Muscle layer of duodenum (tissue), 2 donors: Measurements from ENCODE around the gene KMT2C.

Experiments used
- H3K27ac ChIP-seq: one replicate; pipeline ENCODE4 v1.7.0; 2013; ENCODE audit warnings: mild to moderate bottlenecking, low read length
- H3K27me3 ChIP-seq: one replicate; pipeline ENCODE4 v1.7.0; 2013; ENCODE audit warnings: low read depth, mild to moderate bottlenecking, control low read depth, low read length
- H3K36me3 ChIP-seq, 2 donors: one replicate each; pipeline ENCODE4 v1.7.0; 2013; ENCODE audit warnings: low read length in 2 of 2, control low read depth in 1 of 2, mild to moderate bottlenecking in 1 of 2; ENCODE audit not compliant: insufficient read depth in 2 of 2, control insufficient read depth in 1 of 2
- H3K4me1 ChIP-seq, 2 donors: one replicate each; pipeline ENCODE4 v1.7.0; 2013; ENCODE audit warnings: low read length in 2 of 2, mild to moderate bottlenecking in 2 of 2, control low read depth in 1 of 2, moderate library complexity in 1 of 2; ENCODE audit not compliant: insufficient read depth in 2 of 2, control insufficient read depth in 1 of 2
- H3K4me3 ChIP-seq, 2 donors: one replicate each; pipeline ENCODE4 v1.7.0; 2013; ENCODE audit warnings: low read length in 2 of 2, low read depth in 1 of 2, mild to moderate bottlenecking in 1 of 2
- H3K9me3 ChIP-seq, 2 donors: one replicate each; pipeline ENCODE4 v1.7.0; 2013; ENCODE audit warnings: low read length in 2 of 2, control low read depth in 1 of 2, mild to moderate bottlenecking in 1 of 2; ENCODE audit not compliant: control insufficient read depth in 1 of 2
- donor health status: healthy.

The KMT2C gene

GRCh38 chr7:152347888-152348287 is 87.9 kb downstream of the KMT2C start:
- Histone ChIP-seq H3K36me3 (peaks cover 4 to 15% of the 10 kb centered on the region in 2 donors), H3K9me3 (no peaks in the 10 kb centered on the region), H3K4me3 (no peak overlapping the region), H3K27ac (no peak overlapping the region), H3K4me1 (peaks cover 0 to 2% of the 10 kb centered on the region in 2 donors), H3K27me3 (no peaks in the 10 kb centered on the region)

DNA sequence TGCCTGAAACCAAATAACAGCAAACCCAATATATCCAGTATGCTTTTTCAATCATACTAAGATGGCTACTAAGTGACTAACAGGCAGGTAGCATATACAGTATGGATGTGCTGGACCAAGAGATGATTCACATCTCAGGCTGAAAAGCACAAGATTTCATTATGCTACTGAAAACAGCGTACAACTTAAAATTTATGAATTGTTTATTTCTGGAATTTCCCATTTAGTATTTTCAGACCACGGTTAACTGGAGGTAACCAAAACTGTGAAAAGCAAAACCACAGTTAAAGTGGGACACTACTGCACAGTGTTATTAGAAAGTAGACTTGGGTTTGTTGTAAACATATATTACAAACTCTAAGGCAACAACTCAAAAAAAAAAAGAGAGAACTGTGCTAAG is 91.5 kb downstream of the KMT2C start:
- Histone ChIP-seq H3K4me1 (peaks cover 0 to 15% of the 10 kb centered on the region in 2 donors), H3K27ac (no peak overlapping the region), H3K36me3 (peaks cover 4 to 12% of the 10 kb centered on the region in 2 donors), H3K4me3 (no peak overlapping the region), H3K9me3 (no peaks in the 10 kb centered on the region), H3K27me3 (no peaks in the 10 kb centered on the region)

DNA sequence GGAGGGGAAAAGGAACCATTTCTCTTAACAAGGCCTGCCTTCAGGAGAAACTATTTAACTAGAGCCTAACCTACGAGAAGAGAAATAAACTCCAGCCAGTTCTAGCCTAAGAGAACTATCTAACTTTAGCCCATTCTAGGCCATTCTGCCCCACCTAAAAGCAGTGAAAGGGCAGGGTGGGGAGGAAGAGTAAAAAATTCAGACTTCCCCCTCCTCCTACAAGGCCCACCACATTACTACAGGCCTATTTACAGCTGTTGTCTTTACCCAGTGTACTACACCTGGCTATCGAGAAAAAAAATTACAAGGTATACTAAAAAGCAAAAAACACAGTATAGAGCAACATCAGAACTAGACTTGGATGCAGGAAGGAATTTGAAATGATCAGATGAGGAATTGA is 93.0 kb downstream of the KMT2C start:
- Histone ChIP-seq H3K27ac (no peak overlapping the region), H3K4me1 (peaks cover 7 to 15% of the 10 kb centered on the region in 2 donors)

DNA sequence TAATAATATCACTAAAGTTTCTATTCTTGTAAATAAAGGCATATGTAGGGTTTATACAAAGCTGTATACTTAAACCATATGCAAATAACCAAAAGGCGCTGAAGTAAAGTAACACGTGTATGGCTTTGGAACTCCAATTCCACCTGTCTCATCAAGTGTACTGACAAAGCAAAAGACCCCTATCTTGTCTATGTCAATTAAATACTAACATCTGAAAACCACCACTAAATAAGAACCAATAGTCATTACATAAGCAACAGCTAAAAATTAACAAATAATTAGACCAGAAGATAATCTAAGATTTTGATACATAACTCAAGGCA is 93.9 kb downstream of the KMT2C start:
- H3K36me3 ChIP-seq, result peaks cover 0 to under 1% of the 10 kb centered on the region in 2 donors
- no peaks in the 10 kb centered on the region for H3K27me3 ChIP-seq
- H3K4me1 ChIP-seq, result peaks cover 7 to 19% of the 10 kb centered on the region in 2 donors
- no peaks in the 10 kb centered on the region for H3K9me3 ChIP-seq
- H3K4me3 ChIP-seq, result no peak overlapping the region
- no peak overlapping the region for H3K27ac ChIP-seq

More for the DNA sequence above, 93.0 kb downstream of the KMT2C start:
- Histone ChIP-seq H3K27me3 (no peaks in the 10 kb centered on the region), H3K9me3 (no peaks in the 10 kb centered on the region), H3K4me3 (no peak overlapping the region), H3K36me3 (peaks cover 0 to 6% of the 10 kb centered on the region in 2 donors)

DNA sequence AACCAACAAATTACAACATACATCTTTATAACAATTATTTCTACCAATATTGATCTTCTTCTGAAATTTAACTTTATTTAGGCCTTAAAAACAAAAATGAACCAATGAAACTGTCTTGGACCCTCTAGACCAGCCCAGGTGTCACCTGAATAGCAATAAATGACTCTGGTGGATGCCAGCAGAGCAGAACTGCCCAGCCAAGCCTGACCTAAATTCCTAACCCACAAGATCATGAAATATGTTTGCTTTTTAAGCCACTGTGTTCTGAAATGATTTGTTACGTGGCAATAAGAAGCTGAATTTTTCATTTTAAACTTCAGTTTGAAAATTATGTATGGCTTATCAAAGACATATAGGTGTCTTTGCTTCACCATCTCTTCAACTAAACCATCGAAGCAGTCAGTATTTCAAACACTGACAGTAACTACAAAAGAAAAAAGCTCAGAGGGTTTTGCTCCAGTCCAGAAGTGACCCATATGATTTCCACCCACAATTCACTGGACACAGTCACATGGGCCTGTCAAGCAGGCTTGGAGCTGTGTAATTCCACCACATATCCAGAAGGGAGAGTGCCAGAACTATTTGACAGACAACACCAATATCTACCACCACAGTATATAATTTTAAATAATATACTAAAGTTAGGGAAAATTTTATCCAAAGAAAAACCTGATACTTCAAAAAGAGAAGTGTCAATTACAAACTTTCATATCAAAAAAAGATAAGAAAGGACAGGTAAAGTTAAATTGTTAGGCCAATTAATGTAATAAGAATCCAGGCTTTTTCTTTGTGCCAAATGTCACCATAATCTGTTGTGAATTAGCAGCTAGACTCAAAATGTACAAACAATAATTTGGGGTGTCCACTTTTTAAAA is 94.5 kb downstream of the KMT2C start:
- H3K4me3 ChIP-seq, result no peak overlapping the region
- peaks cover 11 to 25% of the 10 kb centered on the region in 2 donors for H3K4me1 ChIP-seq
- H3K36me3 ChIP-seq, result no peaks in the 10 kb centered on the region
- H3K9me3 ChIP-seq, result no peaks in the 10 kb centered on the region
- H3K27me3 ChIP-seq, result no peaks in the 10 kb centered on the region
- no peak overlapping the region for H3K27ac ChIP-seq

- Histone ChIP-seq H3K4me3 (no peak overlapping the region), H3K27me3 (no peaks in the 10 kb centered on the region), H3K4me1 (peaks cover 12 to 27% of the 10 kb centered on the region in 2 donors), H3K36me3 (no peaks in the 10 kb centered on the region), H3K9me3 (no peaks in the 10 kb centered on the region), H3K27ac (no peak overlapping the region)
Observed at GRCh38 chr7:152340161-152340560, 95.6 kb downstream of the KMT2C start.

- no peaks in the 10 kb centered on the region for H3K9me3 ChIP-seq
- H3K36me3 ChIP-seq, result no peaks in the 10 kb centered on the region
- peaks cover 12 to 27% of the 10 kb centered on the region in 2 donors for H3K4me1 ChIP-seq
- no peak overlapping the region for H3K27ac ChIP-seq
- H3K27me3 ChIP-seq, result no peaks in the 10 kb centered on the region
- no peak overlapping the region for H3K4me3 ChIP-seq
Observed at GRCh38 chr7:152338561-152338960, 97.2 kb downstream of the KMT2C start.

DNA sequence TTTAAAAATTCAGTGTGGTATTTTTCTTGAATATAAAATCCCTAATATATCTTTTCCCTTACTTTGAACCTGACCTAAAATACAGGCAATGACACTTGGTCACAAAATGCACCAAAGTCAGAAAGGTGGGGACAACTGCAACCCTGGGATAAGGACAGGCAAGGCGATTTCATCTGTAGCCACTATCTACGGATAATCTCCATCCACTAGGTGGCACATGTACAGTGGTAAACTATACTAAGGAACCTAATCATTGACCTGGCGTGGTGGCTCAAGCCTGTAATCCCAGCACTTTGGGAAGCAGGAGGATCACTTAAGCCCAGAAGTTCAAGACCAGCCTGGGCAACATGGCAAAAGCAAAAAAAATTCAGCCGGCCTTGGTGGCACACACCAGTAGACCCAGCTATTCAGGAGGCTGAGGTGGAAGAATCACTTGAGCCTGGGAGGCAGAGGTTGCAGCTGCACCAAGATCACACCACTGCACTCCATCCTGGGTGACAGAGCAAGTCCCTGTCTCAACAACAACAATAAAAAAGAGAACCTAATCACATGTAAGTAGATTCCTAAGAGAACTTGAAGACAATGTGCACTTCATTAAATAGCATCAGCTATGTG is 98.9 kb downstream of the KMT2C start:
- Histone ChIP-seq H3K36me3 (no peaks in the 10 kb centered on the region), H3K4me1 (peaks cover 12 to 22% of the 10 kb centered on the region in 2 donors), H3K27ac (no peak overlapping the region), H3K4me3 (peak overlapping the region in 1 of 2 donors; percentile 49), H3K27me3 (no peaks in the 10 kb centered on the region), H3K9me3 (no peaks in the 10 kb centered on the region)

DNA sequence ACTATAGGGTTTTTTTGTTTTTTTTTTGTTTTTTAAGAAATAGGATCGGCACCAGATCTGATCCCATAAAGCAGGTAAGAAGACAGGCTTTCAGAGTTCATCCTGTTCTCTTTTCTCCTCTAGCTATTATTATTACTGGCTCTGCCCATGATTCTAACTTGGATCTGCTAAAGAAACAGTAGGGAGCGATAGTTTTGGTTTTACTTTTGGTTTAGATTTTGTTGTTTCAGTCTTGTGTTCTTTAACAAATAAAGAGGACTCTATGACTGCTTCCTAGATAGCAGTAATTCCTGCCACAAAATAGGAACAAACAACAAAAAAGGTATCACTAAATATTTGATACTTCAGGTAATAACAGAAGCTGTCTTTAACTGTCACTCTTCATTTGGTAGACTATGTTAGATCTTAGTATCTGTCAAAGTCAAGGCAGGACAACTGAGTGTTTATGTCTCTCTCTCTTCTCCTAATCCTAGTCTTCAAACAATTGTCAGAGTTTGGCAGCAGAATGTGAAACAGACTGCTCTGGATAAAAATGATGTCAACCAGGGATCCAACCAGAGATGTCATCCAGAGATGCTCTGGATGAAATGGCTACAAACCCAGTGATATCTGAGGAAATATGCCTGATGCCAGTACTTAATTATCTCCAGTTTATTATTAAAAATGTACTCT is 99.8 kb downstream of the KMT2C start:
- Histone ChIP-seq H3K36me3 (no peaks in the 10 kb centered on the region), H3K27ac (peak overlapping the region; percentile 33), H3K4me1 (peaks cover 12 to 19% of the 10 kb centered on the region in 2 donors), H3K27me3 (no peaks in the 10 kb centered on the region), H3K9me3 (no peaks in the 10 kb centered on the region), H3K4me3 (peak overlapping the region; percentile 35 to 49)

DNA sequence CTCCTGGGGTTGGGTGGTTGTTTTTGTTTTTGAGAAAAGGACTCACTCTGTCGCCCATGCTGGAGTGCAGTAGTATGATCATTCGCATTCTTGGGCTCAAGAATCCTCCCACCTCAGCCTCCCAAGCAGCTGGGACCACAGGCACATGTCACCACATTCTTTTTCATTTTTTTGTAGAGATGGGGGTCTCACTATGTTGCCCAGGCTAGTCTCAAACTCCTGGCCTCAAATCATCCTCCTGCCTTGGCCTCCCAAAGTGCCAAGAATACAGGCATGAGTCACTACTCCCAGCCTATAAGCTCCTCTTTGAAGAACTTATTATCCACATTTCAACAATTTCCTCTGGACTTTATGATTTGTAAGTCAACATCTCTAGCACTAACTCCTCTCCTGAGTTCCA is 102.7 kb downstream of the KMT2C start:
- Histone ChIP-seq H3K27ac (no peak overlapping the region), H3K36me3 (peaks cover 0 to 7% of the 10 kb centered on the region in 2 donors), H3K4me3 (no peak overlapping the region), H3K27me3 (no peaks in the 10 kb centered on the region), H3K4me1 (peaks cover 5 to 12% of the 10 kb centered on the region in 2 donors), H3K9me3 (no peaks in the 10 kb centered on the region)

GRCh38 chr7:152330827-152331226 is 105.0 kb downstream of the KMT2C start:
- H3K4me1 ChIP-seq, result no peaks in the 10 kb centered on the region
- no peak overlapping the region for H3K27ac ChIP-seq
- no peaks in the 10 kb centered on the region for H3K27me3 ChIP-seq
- H3K4me3 ChIP-seq, result no peak overlapping the region
- peaks cover 0 to 7% of the 10 kb centered on the region in 2 donors for H3K36me3 ChIP-seq
- no peaks in the 10 kb centered on the region for H3K9me3 ChIP-seq
